Subcutaneous abdominal adipose tissue (tissue), 5 donors: ENCODE results near the gene ABHD17A.
A peak's percentile ranks its signal among the peaks of the same experiment; 100 is the strongest.

ENCODE experiments used
- H3K27ac ChIP-seq: one replicate; pipeline ENCODE4 v1.7.0; 2013; ENCODE audit warnings: low read depth, mild to moderate bottlenecking, inconsistent platforms, low read length, moderate library complexity
- H3K27me3 ChIP-seq, 5 donors: one replicate each; pipeline ENCODE4 v1.7.0; 2013; ENCODE audit warnings: low read length in 5 of 5, inconsistent platforms in 1 of 5; ENCODE audit not compliant: control insufficient read depth in 5 of 5, insufficient read depth in 4 of 5
- H3K36me3 ChIP-seq, 5 donors: one replicate each; pipeline ENCODE4 v1.7.0; 2013; ENCODE audit warnings: low read length in 5 of 5; ENCODE audit not compliant: control insufficient read depth in 5 of 5, insufficient read depth in 5 of 5
- H3K4me1 ChIP-seq, 5 donors: one replicate each; pipeline ENCODE4 v1.7.0; 2013; ENCODE audit warnings: low read length in 5 of 5, mild to moderate bottlenecking in 3 of 5, moderate library complexity in 1 of 5; ENCODE audit not compliant: control insufficient read depth in 5 of 5, insufficient read depth in 5 of 5
- H3K4me3 ChIP-seq, 5 donors: one replicate each; pipeline ENCODE4 v1.7.0; 2013; ENCODE audit warnings: low read length in 5 of 5, low read depth in 1 of 5
- H3K9ac ChIP-seq, 5 donors: one replicate each; pipeline ENCODE4 v1.7.0; 2013; ENCODE audit warnings: low read length in 5 of 5, mild to moderate bottlenecking in 4 of 5, moderate library complexity in 3 of 5
- H3K9me3 ChIP-seq, 5 donors: one replicate each; pipeline ENCODE4 v1.7.0; 2013; ENCODE audit warnings: low read length in 5 of 5; ENCODE audit not compliant: control insufficient read depth in 5 of 5
- donor health status: healthy.
- donor health status: healthy.
- donor health status: healthy.
- donor health status: healthy.
- donor health status: healthy.

ABHD17A gene

GRCh38 chr19:1911995-1912394 is 26.7 kb upstream of the ABHD17A start:
- H3K9me3 ChIP-seq = no peaks in the 10 kb centered on the region
- H3K36me3 ChIP-seq = peaks cover 0 to 42% (median 21%) of the 10 kb centered on the region in 5 donors
- H3K9ac ChIP-seq = no peak overlapping the region
- H3K27ac ChIP-seq = no peak overlapping the region
- peaks cover 0 to 24% (median 13%) of the 10 kb centered on the region in 5 donors for H3K4me1 ChIP-seq
- no peaks in the 10 kb centered on the region for H3K27me3 ChIP-seq
- no peak overlapping the region for H3K4me3 ChIP-seq

GRCh38 chr19:1911098-1911497 is 25.8 kb upstream of the ABHD17A start:
- H3K27me3 ChIP-seq = no peaks in the 10 kb centered on the region
- peaks cover 0 to 39% (median 21%) of the 10 kb centered on the region in 5 donors for H3K36me3 ChIP-seq
- no peak overlapping the region for H3K9ac ChIP-seq
- H3K4me1 ChIP-seq = peaks cover 0 to 26% (median 13%) of the 10 kb centered on the region in 5 donors
- no peak overlapping the region for H3K4me3 ChIP-seq
- no peak overlapping the region for H3K27ac ChIP-seq
- H3K9me3 ChIP-seq = no peaks in the 10 kb centered on the region

- Histone ChIP-seq H3K9me3 (no peaks in the 10 kb centered on the region), H3K4me1 (peaks cover 0 to 33% (median 19%) of the 10 kb centered on the region in 5 donors), H3K36me3 (peaks cover 0 to 36% (median 20%) of the 10 kb centered on the region in 5 donors), H3K27me3 (no peaks in the 10 kb centered on the region), H3K27ac (no peak overlapping the region), H3K4me3 (no peak overlapping the region), H3K9ac (no peak overlapping the region)
Observed at GRCh38 chr19:1910177-1910576, 24.9 kb upstream of the ABHD17A start.

- no peak overlapping the region for H3K27ac ChIP-seq
- peak overlapping the region in 1 of 5 donors; percentile 4 for H3K9ac ChIP-seq
- peaks cover under 1 to 36% (median 21%) of the 10 kb centered on the region in 5 donors for H3K4me1 ChIP-seq
- no peaks in the 10 kb centered on the region for H3K27me3 ChIP-seq
- H3K9me3 ChIP-seq = no peaks in the 10 kb centered on the region
- H3K36me3 ChIP-seq = peaks cover 0 to 32% (median 16%) of the 10 kb centered on the region in 5 donors
- no peak overlapping the region for H3K4me3 ChIP-seq
Observed at GRCh38 chr19:1909761-1910080, 24.4 kb upstream of the ABHD17A start.

GRCh38 chr19:1908364-1908678 is 23.0 kb upstream of the ABHD17A start:
- no peak overlapping the region for H3K4me3 ChIP-seq
- peaks cover 0 to 20% (median 12%) of the 10 kb centered on the region in 5 donors for H3K36me3 ChIP-seq
- H3K9ac ChIP-seq = no peak overlapping the region
- no peaks in the 10 kb centered on the region for H3K27me3 ChIP-seq
- H3K9me3 ChIP-seq = no peaks in the 10 kb centered on the region
- H3K4me1 ChIP-seq = peaks cover 2 to 44% (median 28%) of the 10 kb centered on the region in 5 donors
- H3K27ac ChIP-seq = no peak overlapping the region

- no peaks in the 10 kb centered on the region for H3K27me3 ChIP-seq
- H3K4me3 ChIP-seq = no peak overlapping the region
- H3K9me3 ChIP-seq = no peaks in the 10 kb centered on the region
- H3K9ac ChIP-seq = peak overlapping the region in 1 of 5 donors; percentile 41
- H3K27ac ChIP-seq = no peak overlapping the region
- peaks cover 0 to 14% (median 7%) of the 10 kb centered on the region in 5 donors for H3K36me3 ChIP-seq
- H3K4me1 ChIP-seq = peaks cover 2 to 44% (median 28%) of the 10 kb centered on the region in 5 donors
Observed at GRCh38 chr19:1907563-1908363, 22.5 kb upstream of the ABHD17A start.

- Histone ChIP-seq H3K4me3 (no peak overlapping the region), H3K36me3 (peaks cover 0 to 7% (median 2%) of the 10 kb centered on the region in 5 donors), H3K9ac (no peak overlapping the region), H3K9me3 (no peaks in the 10 kb centered on the region), H3K27ac (no peak overlapping the region), H3K4me1 (peaks cover 2 to 44% (median 28%) of the 10 kb centered on the region in 5 donors), H3K27me3 (no peaks in the 10 kb centered on the region)
Observed at GRCh38 chr19:1906985-1907562, 21.8 kb upstream of the ABHD17A start.

- Histone ChIP-seq H3K27me3 (no peaks in the 10 kb centered on the region), H3K27ac (peak overlapping the region; percentile 40), H3K4me1 (peaks cover 2 to 44% (median 28%) of the 10 kb centered on the region in 5 donors), H3K4me3 (peak overlapping the region; percentile 69 to 81 (median 73)), H3K9ac (peak overlapping the region in 4 of 5 donors; percentile 7 to 80 (median 24)), H3K36me3 (peaks cover 0 to 3% (median 0%) of the 10 kb centered on the region in 5 donors), H3K9me3 (no peaks in the 10 kb centered on the region)
Observed at GRCh38 chr19:1905863-1906375, 20.6 kb upstream of the ABHD17A start.

GRCh38 chr19:1905110-1905862 is 20.0 kb upstream of the ABHD17A start, which contains the start of the genes ADAT3 and SCAMP4:
ADAT3 (plus strand) TSS chr19:1905399; CDS start chr19:1912048, 6,649 bp downstream.
SCAMP4 (plus strand) TSS chr19:1905399; CDS start chr19:1915020, 9,621 bp downstream.
- H3K9ac ChIP-seq = peak within 1 kb of the TSS in 4 of 5 donors; percentile 7 to 80 (median 24)
- H3K4me3 ChIP-seq = peak within 1 kb of the TSS; percentile 69 to 81 (median 73)
- no peaks in the 10 kb centered on the region for H3K27me3 ChIP-seq
- H3K27ac ChIP-seq = peak within 1 kb of the TSS; percentile 55
- H3K36me3 ChIP-seq = peaks cover 0 to 3% (median 0%) of the 10 kb centered on the region in 5 donors
- H3K4me1 ChIP-seq = peaks cover 2 to 43% (median 27%) of the 10 kb centered on the region in 5 donors
- no peaks in the 10 kb centered on the region for H3K9me3 ChIP-seq
